Effector memory CD8-positive, alpha-beta T cell (primary cell): ENCODE measurements around the gene SIVA1.
"Not testable (repeated sequence)": the region's sequence is repeated elsewhere in the genome, so short reads cannot be mapped to it uniquely, and the experiment has no call there.

ENCODE experiments used
- ATAC-seq: fragments of 150-1000 bp; cut with Tn5 transposase; replicated peaks from 2 replicates; pipeline ENCODE4 v1.10.0; 2021; ENCODE audit warnings: mild to moderate bottlenecking, moderate library complexity
- DNase-seq, 3 experiments: peaks; one replicate each; pipeline ENCODE4 v3.0.0; 2021
- H3K27ac Mint-ChIP-seq, 2 donors: one replicate each; pipeline ENCODE4 v1.8.0; 2022; ENCODE audit warnings: mild to moderate bottlenecking in 2 of 2, mixed read lengths in 2 of 2, moderate library complexity in 2 of 2
- H3K27me3 Mint-ChIP-seq, 2 donors: one replicate each; pipeline ENCODE4 v1.8.0; 2022; ENCODE audit warnings: mixed read lengths in 2 of 2
- H3K36me3 Mint-ChIP-seq: one replicate; pipeline ENCODE4 v1.8.0; 2022; ENCODE audit warnings: mild to moderate bottlenecking, moderate library complexity, mixed read lengths; ENCODE audit not compliant: insufficient read depth
- H3K4me1 Mint-ChIP-seq, 2 donors: one replicate each; pipeline ENCODE4 v1.8.0; 2022; ENCODE audit warnings: low read depth in 2 of 2, mixed read lengths in 2 of 2
- H3K4me3 Mint-ChIP-seq, 2 donors: one replicate each; pipeline ENCODE4 v1.8.0; 2022; ENCODE audit warnings: mild to moderate bottlenecking in 2 of 2, mixed read lengths in 2 of 2, moderate library complexity in 2 of 2
- H3K9me3 Mint-ChIP-seq, 2 donors: one replicate each; pipeline ENCODE4 v1.8.0; 2022; ENCODE audit warnings: mixed read lengths in 2 of 2

SIVA1 gene

DNA sequence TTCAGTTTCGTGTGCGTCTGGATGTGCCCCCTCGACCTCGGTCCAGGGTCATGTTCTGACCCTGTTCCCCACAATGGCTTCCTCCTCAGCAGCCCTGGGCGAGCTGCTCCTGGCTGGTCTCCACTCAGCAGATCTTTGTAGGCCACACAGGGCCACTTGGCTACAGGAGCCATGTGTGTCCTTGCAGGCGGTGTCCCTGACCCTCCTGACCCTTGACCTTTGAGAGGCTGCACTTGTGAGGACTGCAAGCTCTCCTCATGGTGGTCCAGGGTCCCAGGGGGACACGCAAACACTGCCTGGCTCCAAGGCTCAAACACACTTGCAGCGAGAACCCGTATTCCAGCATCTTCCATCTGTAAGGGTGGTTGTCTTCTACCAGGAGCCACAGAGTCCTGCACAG is 7.5 kb upstream of the SIVA1 start:
- ATAC-seq (no peak), DNase-seq (no peak)
- Mint-ChIP-seq H3K27me3 (peaks cover 4 to 9% of the 10 kb centered on the region in 2 donors), H3K4me1 (peaks cover 0 to 5% of the 10 kb centered on the region in 2 donors), H3K36me3 (no peaks in the 10 kb centered on the region), H3K9me3 (no peaks in the 10 kb centered on the region), H3K27ac (peak overlapping the region in 1 of 2 donors; percentile 55), H3K4me3 (no peak overlapping the region)

DNA sequence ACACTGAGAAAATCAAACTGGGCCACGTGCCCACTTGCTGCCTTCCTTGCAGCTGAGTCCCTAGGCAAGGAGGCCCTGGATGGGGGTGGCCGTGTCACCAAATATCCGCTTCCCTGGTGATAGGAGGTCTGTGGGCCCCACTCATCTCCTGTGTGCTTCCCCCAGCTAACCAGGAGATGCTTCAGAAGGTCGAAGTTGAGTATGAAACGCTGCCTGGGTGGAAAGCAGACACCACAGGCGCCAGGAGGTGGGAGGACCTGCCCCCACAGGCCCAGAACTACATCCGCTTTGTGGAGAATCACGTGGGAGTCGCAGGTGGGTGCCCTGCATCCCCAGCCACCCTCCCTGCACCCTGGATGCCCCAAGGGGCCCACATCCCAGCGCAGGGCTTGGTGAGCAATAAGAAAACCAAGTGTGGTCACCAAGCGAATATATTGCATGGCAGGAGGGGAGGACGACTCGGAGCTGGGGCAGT is 6.8 kb upstream of the SIVA1 start:
- Mint-ChIP-seq H3K4me3 (no peak overlapping the region), H3K27ac (peak overlapping the region in 1 of 2 donors; percentile 55), H3K4me1 (peaks cover 0 to 5% of the 10 kb centered on the region in 2 donors), H3K27me3 (peaks cover 4 to 9% of the 10 kb centered on the region in 2 donors), H3K36me3 (no peaks in the 10 kb centered on the region), H3K9me3 (no peaks in the 10 kb centered on the region)
- ATAC-seq (peak; percentile 33), DNase-seq (no peak)

- H3K4me3 Mint-ChIP-seq, result no peak overlapping the region
Measured at GRCh38 chr14:104746934-104747481, 5.9 kb upstream of the SIVA1 start.

DNA sequence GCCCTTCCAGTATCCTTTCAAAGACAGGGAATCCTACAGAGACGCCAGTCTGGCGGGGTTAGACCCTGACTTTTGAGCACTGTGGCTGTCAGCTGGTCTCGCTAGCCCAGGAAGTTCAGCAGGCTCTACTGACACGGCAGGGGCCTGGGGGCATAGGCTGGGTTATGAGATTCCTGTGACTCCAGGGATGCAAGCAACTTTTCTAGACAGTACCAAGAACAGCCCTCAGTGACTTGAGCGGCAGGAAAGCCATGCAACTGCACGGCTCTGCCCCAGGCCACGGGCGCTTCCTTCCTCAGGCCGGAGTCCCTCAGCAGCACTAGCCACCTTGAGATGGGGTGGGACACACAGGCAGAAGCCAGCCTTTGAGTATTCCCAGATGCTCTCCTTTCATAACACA is 5.1 kb upstream of the SIVA1 start:
- H3K36me3 Mint-ChIP-seq, result peaks cover 8% of the 10 kb centered on the region
- H3K4me1 Mint-ChIP-seq, result peaks cover 0 to 8% of the 10 kb centered on the region in 2 donors
- H3K4me3 Mint-ChIP-seq, result no peak overlapping the region
- H3K27ac Mint-ChIP-seq, result no peak overlapping the region
- no peaks in the 10 kb centered on the region for H3K27me3 Mint-ChIP-seq
- no peak for DNase-seq
- no peaks in the 10 kb centered on the region for H3K9me3 Mint-ChIP-seq
- ATAC-seq, result no peak

More at GRCh38 chr14:104746934-104747481, 5.9 kb upstream of the SIVA1 start:
- no peaks in the 10 kb centered on the region for H3K36me3 Mint-ChIP-seq
- H3K4me1 Mint-ChIP-seq, result peaks cover 0 to 5% of the 10 kb centered on the region in 2 donors
- no peak overlapping the region for H3K27ac Mint-ChIP-seq
- no peak for DNase-seq
- no peak for ATAC-seq
- no peaks in the 10 kb centered on the region for H3K27me3 Mint-ChIP-seq
- H3K9me3 Mint-ChIP-seq, result no peaks in the 10 kb centered on the region

DNA sequence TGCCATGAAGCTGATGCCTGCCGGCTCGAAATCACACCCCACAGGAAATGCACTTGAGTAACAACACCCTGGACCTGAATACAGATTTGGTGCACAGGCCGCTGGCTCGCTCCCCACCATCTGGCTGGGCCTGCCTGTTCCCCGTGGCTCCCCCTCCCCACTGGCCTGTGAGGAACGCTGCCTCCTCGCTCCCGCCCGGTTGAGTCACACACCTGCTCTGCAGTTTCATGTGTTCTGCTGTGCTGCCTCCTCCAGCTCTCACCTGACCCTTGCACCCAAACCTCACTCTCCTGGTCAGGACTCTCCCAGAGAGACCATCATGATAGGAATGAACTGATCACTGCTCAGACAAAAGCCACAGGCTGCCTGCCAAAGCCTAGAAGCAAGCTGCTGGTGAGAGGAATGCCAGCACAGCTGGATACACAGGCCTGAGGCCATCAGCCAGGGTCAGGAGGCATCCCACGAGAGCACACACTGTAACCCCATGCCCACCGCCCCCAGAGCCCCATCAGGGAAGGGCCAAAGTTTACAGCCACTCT is 3.8 kb upstream of the SIVA1 start:
- Mint-ChIP-seq H3K27ac (peak overlapping the region in 1 of 2 donors; percentile 19), H3K9me3 (no peaks in the 10 kb centered on the region), H3K27me3 (no peaks in the 10 kb centered on the region), H3K4me1 (peaks cover 7 to 18% of the 10 kb centered on the region in 2 donors), H3K36me3 (peaks cover 20% of the 10 kb centered on the region), H3K4me3 (no peak overlapping the region)
- no peak for DNase-seq
- ATAC-seq, result no peak

DNA sequence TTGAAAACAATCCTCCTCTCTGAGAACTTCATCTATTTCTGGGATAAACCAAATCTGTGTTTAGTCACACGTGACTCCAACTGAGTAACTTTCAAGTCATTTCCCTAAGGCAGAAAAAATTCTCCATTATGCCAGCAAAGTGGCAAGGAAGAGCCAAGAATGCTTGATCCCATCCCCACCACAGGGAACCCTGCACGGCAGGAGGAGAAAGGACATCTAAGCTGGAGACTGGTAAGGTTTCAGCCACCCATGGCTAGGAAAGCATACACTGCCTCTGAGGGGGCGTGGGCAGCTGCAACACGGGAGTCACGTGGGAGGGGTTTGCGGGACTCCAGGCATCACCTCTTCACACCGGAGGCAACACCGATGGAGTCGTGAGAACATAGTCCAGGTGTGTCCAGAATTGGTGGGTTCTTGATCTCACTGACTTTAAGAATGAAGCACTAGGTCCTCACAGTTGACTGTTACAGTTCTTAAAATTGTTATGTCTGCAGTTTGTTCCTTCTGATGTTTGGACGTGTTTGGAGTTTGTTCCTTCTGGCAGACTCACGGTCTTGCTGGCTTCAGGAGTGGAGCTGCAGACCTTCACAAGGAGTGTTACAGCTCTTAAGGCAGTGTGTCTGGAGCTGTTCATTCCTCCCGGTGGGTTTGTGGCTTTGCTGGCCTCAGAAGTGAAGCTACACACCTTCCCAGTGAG is 2.7 kb upstream of the SIVA1 start:
- H3K27ac Mint-ChIP-seq, result no peak overlapping the region
- peaks cover 18 to 27% of the 10 kb centered on the region in 2 donors for H3K4me1 Mint-ChIP-seq
- H3K9me3 Mint-ChIP-seq, result no peaks in the 10 kb centered on the region
- H3K27me3 Mint-ChIP-seq, result no peaks in the 10 kb centered on the region
- peak overlapping the region in 1 of 2 donors; percentile 25 for H3K4me3 Mint-ChIP-seq
- peaks cover 21% of the 10 kb centered on the region for H3K36me3 Mint-ChIP-seq
- DNase-seq, result no peak
- ATAC-seq, result no peak

DNA sequence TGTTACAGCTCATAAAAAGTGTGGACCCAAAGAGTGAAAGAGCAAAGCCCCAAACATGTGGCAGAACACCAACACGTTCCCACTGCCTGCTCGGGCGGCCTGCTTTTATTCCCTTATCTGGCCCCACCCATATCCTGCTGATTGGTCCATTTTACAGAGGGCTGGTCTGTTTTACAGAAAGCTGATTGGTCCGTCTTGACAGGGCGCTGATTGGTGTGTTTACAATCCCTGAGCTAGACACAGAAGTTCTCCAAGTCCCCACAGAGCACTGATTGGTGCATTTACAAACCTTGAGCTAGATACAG is 2.2 kb upstream of the SIVA1 start:
- H3K27ac Mint-ChIP-seq, DNase-seq, H3K9me3 Mint-ChIP-seq, ATAC-seq, H3K27me3 Mint-ChIP-seq: not testable (repeated sequence)
- H3K36me3 Mint-ChIP-seq, result peaks cover 23% of the 10 kb centered on the region
- peaks cover 19 to 29% of the 10 kb centered on the region in 2 donors for H3K4me1 Mint-ChIP-seq
- peak overlapping the region in 1 of 2 donors; percentile 10 for H3K4me3 Mint-ChIP-seq

DNA sequence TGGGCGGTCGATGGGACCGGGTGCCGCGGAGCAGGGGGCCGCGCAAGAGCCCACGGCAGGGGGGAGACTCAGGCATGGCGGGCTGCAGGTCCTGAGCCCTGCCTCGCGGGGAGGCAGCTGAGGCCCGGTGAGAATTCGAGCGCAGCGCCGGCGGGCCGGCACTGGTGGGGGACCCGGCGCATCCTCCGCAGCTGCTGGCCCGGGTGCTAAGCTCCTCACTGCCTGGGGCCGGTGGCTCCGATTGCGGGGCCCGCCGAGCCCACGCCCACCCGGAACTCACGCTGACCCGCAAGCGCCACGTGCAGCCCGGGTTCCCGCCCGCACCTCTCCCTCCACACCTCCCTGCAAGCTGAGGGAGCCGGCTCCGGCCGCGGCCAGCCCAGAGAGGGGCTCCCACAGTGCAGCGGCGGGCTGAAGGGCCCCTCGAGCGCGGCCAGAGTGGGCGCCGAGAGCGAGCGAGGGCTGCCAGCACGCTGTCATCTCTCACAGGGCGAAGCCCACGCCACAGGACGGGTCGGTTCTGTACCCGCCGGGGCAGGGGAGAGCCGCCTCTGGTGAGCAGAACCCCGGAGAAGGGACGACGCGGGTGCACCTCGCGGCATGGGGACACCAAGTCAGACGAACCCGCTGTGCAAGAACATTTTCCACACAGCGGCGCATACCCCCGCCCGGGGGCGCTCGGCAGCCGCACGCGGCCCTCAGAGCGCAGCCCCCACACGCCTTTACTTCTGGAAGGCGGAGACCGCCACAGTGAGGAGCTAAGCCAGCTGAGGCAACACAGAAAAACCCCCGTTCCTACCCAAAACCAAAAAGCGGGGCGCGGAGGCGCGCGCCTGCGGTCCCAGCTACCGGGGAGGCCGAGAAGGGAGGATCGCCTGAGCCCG is 1.2 kb upstream of the SIVA1 start:
- Mint-ChIP-seq H3K27me3 (no peaks in the 10 kb centered on the region), H3K4me3 (peak overlapping the region; percentile 88 to 89), H3K9me3 (no peaks in the 10 kb centered on the region), H3K4me1 (peaks cover 19 to 32% of the 10 kb centered on the region in 2 donors), H3K36me3 (peaks cover 29% of the 10 kb centered on the region), H3K27ac (peak overlapping the region; percentile 96 to 97)
- DNase-seq (peak in 1 of 3 experiments; percentile 19), ATAC-seq (no peak)

- Mint-ChIP-seq H3K9me3 (no peaks in the 10 kb centered on the region), H3K36me3 (peaks cover 35% of the 10 kb centered on the region), H3K27ac (peak overlapping the region; percentile 96 to 97), H3K4me3 (peak overlapping the region; percentile 88 to 89), H3K27me3 (no peaks in the 10 kb centered on the region), H3K4me1 (peaks cover 19 to 32% of the 10 kb centered on the region in 2 donors)
- DNase-seq, result peak in 1 of 3 experiments; percentile 99
- no peak for ATAC-seq
Measured at GRCh38 chr14:104752423-104752734, 568 bp upstream of the SIVA1 start.

- Mint-ChIP-seq H3K4me3 (peak overlapping the region; percentile 88 to 89), H3K27ac (peak overlapping the region; percentile 96 to 97), H3K36me3 (peaks cover 39% of the 10 kb centered on the region), H3K27me3 (no peaks in the 10 kb centered on the region), H3K4me1 (peaks cover 19 to 34% of the 10 kb centered on the region in 2 donors), H3K9me3 (no peaks in the 10 kb centered on the region)
- ATAC-seq (no peak), DNase-seq (no peak)
Measured at GRCh38 chr14:104753528-104754212, 723 bp downstream of the SIVA1 start.

GRCh38 chr14:104754213-104754851 is 1.4 kb downstream of the SIVA1 start:
- H3K36me3 Mint-ChIP-seq, result peaks cover 46% of the 10 kb centered on the region
- H3K9me3 Mint-ChIP-seq, result no peaks in the 10 kb centered on the region
- H3K4me3 Mint-ChIP-seq, result peak overlapping the region; percentile 88 to 89
- H3K4me1 Mint-ChIP-seq, result peaks cover 19 to 34% of the 10 kb centered on the region in 2 donors
- H3K27me3 Mint-ChIP-seq, result no peaks in the 10 kb centered on the region
- ATAC-seq (no peak), DNase-seq (no peak)
- peak overlapping the region; percentile 96 to 97 for H3K27ac Mint-ChIP-seq

DNA sequence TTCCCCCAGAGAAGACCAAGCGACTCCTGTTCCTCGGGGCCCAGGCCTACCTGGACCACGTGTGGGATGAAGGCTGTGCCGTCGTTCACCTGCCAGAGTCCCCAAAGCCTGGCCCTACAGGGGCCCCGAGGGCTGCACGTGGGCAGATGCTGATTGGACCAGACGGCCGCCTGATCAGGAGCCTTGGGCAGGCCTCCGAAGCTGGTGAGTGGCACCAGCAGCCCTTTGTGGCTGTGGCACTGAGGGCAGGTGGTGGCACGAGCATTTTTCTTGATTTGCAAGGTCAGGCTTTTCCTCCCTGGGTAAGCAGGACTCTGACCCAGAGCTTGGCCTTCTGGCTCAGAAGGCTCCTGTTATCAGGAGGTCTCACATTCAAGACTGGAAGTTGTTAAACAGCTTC is 2.7 kb downstream of the SIVA1 start:
- no peaks in the 10 kb centered on the region for H3K27me3 Mint-ChIP-seq
- peak overlapping the region; percentile 44 to 55 for H3K27ac Mint-ChIP-seq
- H3K36me3 Mint-ChIP-seq, result peaks cover 53% of the 10 kb centered on the region
- DNase-seq (no peak), ATAC-seq (no peak)
- H3K9me3 Mint-ChIP-seq, result no peaks in the 10 kb centered on the region
- H3K4me1 Mint-ChIP-seq, result peaks cover 19 to 37% of the 10 kb centered on the region in 2 donors
- no peak overlapping the region for H3K4me3 Mint-ChIP-seq
